Sigmoid colon (tissue), 4 donors: Measurements from ENCODE around the gene ATP5F1A.

Experiments
- CTCF ChIP-seq, 4 experiments: fragments of 450-650 bp in 3 of 4; fragments of 200-600 bp in 1 of 4; IDR thresholded peaks; one replicate each; pipeline ENCODE4 v1.5.1; 2016 to 2019; ENCODE audit warnings: antibody characterized with exemption in 4 of 4, mild to moderate bottlenecking in 3 of 4, moderate library complexity in 2 of 4
- POLR2A ChIP-seq, 2 donors: fragments of 450-650 bp; IDR thresholded peaks; one replicate each; pipeline ENCODE4 v1.6.1; 2016; ENCODE audit warnings: antibody characterized with exemption in 2 of 2, mild to moderate bottlenecking in 2 of 2, moderate library complexity in 2 of 2
- POLR2AphosphoS5 ChIP-seq, 4 donors: sonication (generic); formaldehyde crosslinking; IDR thresholded peaks; one replicate each; pipeline ENCODE4 v1.6.1; 2017; ENCODE audit warnings: antibody characterized with exemption in 4 of 4

GRCh38 chr18:46042571-46043123 lies 55.4 kb downstream of the ATP5F1A start:
- TF ChIP-seq POLR2A (IDR thresholded peaks at IDR 0.05) (no peak), CTCF (IDR thresholded peaks at IDR 0.05) (no peak), POLR2AphosphoS5 (IDR thresholded peaks at IDR 0.05) (no peak)
